ENCODE results near the gene PCMT1.

- TF ChIP-seq NRF1 (conservative IDR thresholded peaks at IDR 0.05 in 1 of 2, IDR thresholded peaks at IDR 0.05 in 1 of 2): peak; percentile 57 to 68
- no peak for TF ChIP-seq SAP30 (IDR thresholded peaks at IDR 0.05; ENCODE audit: borderline replicate concordance, insufficient read depth, low read depth, low read length, poor library complexity, severe bottlenecking)
- TF ChIP-seq HDGF (IDR thresholded peaks at IDR 0.05): no peak
- no peak for TF ChIP-seq KLF1 (tag; IDR thresholded peaks at IDR 0.05)
- TF ChIP-seq CTCF (IDR thresholded peaks at IDR 0.05 in 2 of 3, conservative IDR thresholded peaks at IDR 0.05 in 1 of 3; ENCODE audit: insufficient read depth in 2 of 3, low read depth in 1 of 3, low read length in 3 of 3): peak; percentile 61 to 75 (median 71)
- TF ChIP-seq ZNF274 (IDR thresholded peaks at IDR 0.05; ENCODE audit: borderline replicate concordance, low read depth, low read length): no peak
- TF ChIP-seq POLR2AphosphoS5 (IDR thresholded peaks at IDR 0.05; ENCODE audit: control insufficient read depth, insufficient read depth, low read depth, low read length): peak; percentile 71; the same call in 1 of the 2 replicates
- no peak for TF ChIP-seq BACH1 (tag; IDR thresholded peaks at IDR 0.05)
- TF ChIP-seq, protein P1, sequence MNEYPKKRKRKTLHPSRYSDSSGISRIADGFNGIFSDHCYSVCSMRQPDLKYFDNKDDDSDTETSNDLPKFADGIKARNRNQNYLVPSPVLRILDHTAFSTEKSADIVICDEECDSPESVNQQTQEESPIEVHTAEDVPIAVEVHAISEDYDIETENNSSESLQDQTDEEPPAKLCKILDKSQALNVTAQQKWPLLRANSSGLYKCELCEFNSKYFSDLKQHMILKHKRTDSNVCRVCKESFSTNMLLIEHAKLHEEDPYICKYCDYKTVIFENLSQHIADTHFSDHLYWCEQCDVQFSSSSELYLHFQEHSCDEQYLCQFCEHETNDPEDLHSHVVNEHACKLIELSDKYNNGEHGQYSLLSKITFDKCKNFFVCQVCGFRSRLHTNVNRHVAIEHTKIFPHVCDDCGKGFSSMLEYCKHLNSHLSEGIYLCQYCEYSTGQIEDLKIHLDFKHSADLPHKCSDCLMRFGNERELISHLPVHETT (CRISPR knock-in tag; conservative IDR thresholded peaks at IDR 0.05 in 1 of 2, IDR thresholded peaks at IDR 0.05 in 1 of 2): peak in 1 of 2 experiments; percentile 69; a peak in 2 of 4 replicates
- no peak for TF ChIP-seq SP2 (IDR thresholded peaks at IDR 0.05; ENCODE audit: extremely low read depth, low read depth, low read length, poor library complexity, severe bottlenecking)
- TF ChIP-seq CBFB (CRISPR knock-in tag; IDR thresholded peaks at IDR 0.05): peak; percentile 69; the same call in 1 of the 2 replicates
These were observed 3.2 kb upstream of the PCMT1 start, which contains the start of gene NUP43 for GRCh38 chr6:149746147-149746946.
